Measurements from ENCODE around the gene LCN12.

DNA sequence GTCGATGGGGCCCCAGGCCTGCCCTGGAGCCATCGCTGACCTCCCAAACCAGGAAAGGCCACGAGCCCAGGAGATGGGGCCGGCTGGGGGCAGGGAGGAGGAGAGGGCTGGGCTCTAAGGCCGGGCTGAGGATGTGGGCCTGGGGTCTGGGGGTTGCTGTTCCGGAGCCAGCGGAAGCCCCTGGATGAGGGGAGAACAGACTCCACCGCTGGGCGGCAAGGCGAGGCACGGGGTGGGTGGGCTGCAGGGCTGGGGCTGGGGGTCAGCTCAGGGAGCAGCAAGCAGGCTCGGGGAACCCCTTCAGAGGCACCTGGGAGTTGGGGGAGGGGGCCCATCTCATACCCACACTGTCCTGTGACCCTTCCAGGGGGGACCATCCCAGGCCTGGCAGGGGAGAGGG is 11.7 kb downstream of the LCN12 start:
- TF ChIP-seq TCF12 (IDR thresholded peaks at IDR 0.05) (no peak), EP300 (IDR thresholded peaks at IDR 0.05; ENCODE audit: borderline replicate concordance in 1 of 2, low read depth in 1 of 2, low read length in 1 of 2) (no peak), RAD21 (IDR thresholded peaks at IDR 0.05; ENCODE audit: low read length) (no peak), ELF1 (IDR thresholded peaks at IDR 0.05) (no peak), FOSL2 (IDR thresholded peaks at IDR 0.05; ENCODE audit: borderline replicate concordance, low read depth) (no peak), POLR2AphosphoS5 (IDR thresholded peaks at IDR 0.05; ENCODE audit: low read depth, low read length) (no peak), MEF2A (IDR thresholded peaks at IDR 0.05; ENCODE audit: borderline replicate concordance, low read depth) (no peak), MXI1 (IDR thresholded peaks at IDR 0.05; ENCODE audit: low read depth, low read length) (no peak)
- TF ChIP-seq, protein P1, sequence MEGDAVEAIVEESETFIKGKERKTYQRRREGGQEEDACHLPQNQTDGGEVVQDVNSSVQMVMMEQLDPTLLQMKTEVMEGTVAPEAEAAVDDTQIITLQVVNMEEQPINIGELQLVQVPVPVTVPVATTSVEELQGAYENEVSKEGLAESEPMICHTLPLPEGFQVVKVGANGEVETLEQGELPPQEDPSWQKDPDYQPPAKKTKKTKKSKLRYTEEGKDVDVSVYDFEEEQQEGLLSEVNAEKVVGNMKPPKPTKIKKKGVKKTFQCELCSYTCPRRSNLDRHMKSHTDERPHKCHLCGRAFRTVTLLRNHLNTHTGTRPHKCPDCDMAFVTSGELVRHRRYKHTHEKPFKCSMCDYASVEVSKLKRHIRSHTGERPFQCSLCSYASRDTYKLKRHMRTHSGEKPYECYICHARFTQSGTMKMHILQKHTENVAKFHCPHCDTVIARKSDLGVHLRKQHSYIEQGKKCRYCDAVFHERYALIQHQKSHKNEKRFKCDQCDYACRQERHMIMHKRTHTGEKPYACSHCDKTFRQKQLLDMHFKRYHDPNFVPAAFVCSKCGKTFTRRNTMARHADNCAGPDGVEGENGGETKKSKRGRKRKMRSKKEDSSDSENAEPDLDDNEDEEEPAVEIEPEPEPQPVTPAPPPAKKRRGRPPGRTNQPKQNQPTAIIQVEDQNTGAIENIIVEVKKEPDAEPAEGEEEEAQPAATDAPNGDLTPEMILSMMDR (IDR thresholded peaks at IDR 0.05) = no peak
- TF ChIP-seq, protein P2, sequence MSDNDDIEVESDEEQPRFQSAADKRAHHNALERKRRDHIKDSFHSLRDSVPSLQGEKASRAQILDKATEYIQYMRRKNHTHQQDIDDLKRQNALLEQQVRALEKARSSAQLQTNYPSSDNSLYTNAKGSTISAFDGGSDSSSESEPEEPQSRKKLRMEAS (IDR thresholded peaks at IDR 0.05; ENCODE audit: low read depth) = no peak
- TF ChIP-seq, protein P3, sequence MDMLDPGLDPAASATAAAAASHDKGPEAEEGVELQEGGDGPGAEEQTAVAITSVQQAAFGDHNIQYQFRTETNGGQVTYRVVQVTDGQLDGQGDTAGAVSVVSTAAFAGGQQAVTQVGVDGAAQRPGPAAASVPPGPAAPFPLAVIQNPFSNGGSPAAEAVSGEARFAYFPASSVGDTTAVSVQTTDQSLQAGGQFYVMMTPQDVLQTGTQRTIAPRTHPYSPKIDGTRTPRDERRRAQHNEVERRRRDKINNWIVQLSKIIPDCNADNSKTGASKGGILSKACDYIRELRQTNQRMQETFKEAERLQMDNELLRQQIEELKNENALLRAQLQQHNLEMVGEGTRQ (IDR thresholded peaks at IDR 0.05; ENCODE audit: borderline replicate concordance, low read depth, low read length) = no peak
- TF ChIP-seq, protein P4, sequence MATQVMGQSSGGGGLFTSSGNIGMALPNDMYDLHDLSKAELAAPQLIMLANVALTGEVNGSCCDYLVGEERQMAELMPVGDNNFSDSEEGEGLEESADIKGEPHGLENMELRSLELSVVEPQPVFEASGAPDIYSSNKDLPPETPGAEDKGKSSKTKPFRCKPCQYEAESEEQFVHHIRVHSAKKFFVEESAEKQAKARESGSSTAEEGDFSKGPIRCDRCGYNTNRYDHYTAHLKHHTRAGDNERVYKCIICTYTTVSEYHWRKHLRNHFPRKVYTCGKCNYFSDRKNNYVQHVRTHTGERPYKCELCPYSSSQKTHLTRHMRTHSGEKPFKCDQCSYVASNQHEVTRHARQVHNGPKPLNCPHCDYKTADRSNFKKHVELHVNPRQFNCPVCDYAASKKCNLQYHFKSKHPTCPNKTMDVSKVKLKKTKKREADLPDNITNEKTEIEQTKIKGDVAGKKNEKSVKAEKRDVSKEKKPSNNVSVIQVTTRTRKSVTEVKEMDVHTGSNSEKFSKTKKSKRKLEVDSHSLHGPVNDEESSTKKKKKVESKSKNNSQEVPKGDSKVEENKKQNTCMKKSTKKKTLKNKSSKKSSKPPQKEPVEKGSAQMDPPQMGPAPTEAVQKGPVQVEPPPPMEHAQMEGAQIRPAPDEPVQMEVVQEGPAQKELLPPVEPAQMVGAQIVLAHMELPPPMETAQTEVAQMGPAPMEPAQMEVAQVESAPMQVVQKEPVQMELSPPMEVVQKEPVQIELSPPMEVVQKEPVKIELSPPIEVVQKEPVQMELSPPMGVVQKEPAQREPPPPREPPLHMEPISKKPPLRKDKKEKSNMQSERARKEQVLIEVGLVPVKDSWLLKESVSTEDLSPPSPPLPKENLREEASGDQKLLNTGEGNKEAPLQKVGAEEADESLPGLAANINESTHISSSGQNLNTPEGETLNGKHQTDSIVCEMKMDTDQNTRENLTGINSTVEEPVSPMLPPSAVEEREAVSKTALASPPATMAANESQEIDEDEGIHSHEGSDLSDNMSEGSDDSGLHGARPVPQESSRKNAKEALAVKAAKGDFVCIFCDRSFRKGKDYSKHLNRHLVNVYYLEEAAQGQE (IDR thresholded peaks at IDR 0.05; ENCODE audit: low read depth, low read length) = no peak

All from SK-N-SH (cell line).